Measurements from ENCODE around the gene GGPS1.
A peak's percentile ranks its signal among the peaks of the same experiment; 100 is the strongest.
"Not testable (repeated sequence)": the region's sequence is repeated elsewhere in the genome, so short reads cannot be mapped to it uniquely, and the experiment has no call there.

Gene GGPS1

GRCh38 chr1:235307158-235308124 lies 20.9 kb upstream of the GGPS1 start:
- DNase-seq: no peak

GRCh38 chr1:235309206-235309605 lies 19.2 kb upstream of the GGPS1 start:
- not testable (repeated sequence) for DNase-seq

GRCh38 chr1:235313262-235313661 lies 15.1 kb upstream of the GGPS1 start:
- no peak for DNase-seq

- no peak for DNase-seq
Observed at GRCh38 chr1:235313931-235314678, 14.3 kb upstream of the GGPS1 start.

GRCh38 chr1:235315173-235315572 lies 13.2 kb upstream of the GGPS1 start:
- DNase-seq: no peak

- no peak for DNase-seq
Observed at GRCh38 chr1:235315735-235316134, 12.6 kb upstream of the GGPS1 start.

- no peak for DNase-seq
Observed at GRCh38 chr1:235317168-235317567, 11.2 kb upstream of the GGPS1 start.

- DNase-seq: no peak
Observed at GRCh38 chr1:235319255-235319654, 9.1 kb upstream of the GGPS1 start.

GRCh38 chr1:235320521-235321179 lies 7.7 kb upstream of the GGPS1 start:
- no peak for DNase-seq

- DNase-seq: no peak
Observed at GRCh38 chr1:235324296-235324695, 4.1 kb upstream of the GGPS1 start.

- no peak for DNase-seq
Observed at GRCh38 chr1:235325139-235325538, 3.2 kb upstream of the GGPS1 start.

- no peak for DNase-seq
Observed at GRCh38 chr1:235325854-235326253, 2.5 kb upstream of the GGPS1 start.

GRCh38 chr1:235326719-235327558 lies 1.4 kb upstream of the GGPS1 start:
- no peak for DNase-seq

- peak; percentile 61 for DNase-seq
Observed at GRCh38 chr1:235327559-235328270, 655 bp upstream of the GGPS1 start, which contains the start of gene ARID4B. Gene ARID4B, minus strand, starts transcription at chr1:235328179. Its CDS starts 1,260 bp downstream, at chr1:235326919.

GRCh38 chr1:235329139-235329902 lies 951 bp downstream of the GGPS1 start:
- DNase-seq: peak; percentile 37

GRCh38 chr1:235330918-235331285 lies 2.5 kb downstream of the GGPS1 start:
- DNase-seq: no peak

- DNase-seq: no peak
Observed at GRCh38 chr1:235331401-235331800, 3.0 kb downstream of the GGPS1 start.

GRCh38 chr1:235336903-235337302 lies 8.5 kb downstream of the GGPS1 start:
- DNase-seq: no peak

GRCh38 chr1:235339746-235340145 lies 11.4 kb downstream of the GGPS1 start:
- no peak for DNase-seq

- DNase-seq: no peak
Observed at GRCh38 chr1:235341334-235341733, 13.0 kb downstream of the GGPS1 start.

- no peak for DNase-seq
Observed at GRCh38 chr1:235342039-235342438, 13.7 kb downstream of the GGPS1 start.
